Measurements from ENCODE around the gene GNPTAB. TPM values are rescaled to one million over a fixed set of nuclear protein-coding genes. Genes with fewer than 3 reads are reported as not detected.
A peak's percentile ranks its signal among the peaks of the same experiment; 100 is the strongest.
"Not testable (repeated sequence)": the region's sequence is repeated elsewhere in the genome, so short reads cannot be mapped to it uniquely, and the experiment has no call there.

The GNPTAB gene
- 10 to 100 TPM; 34.5 to 39.5 (median 35.2) TPM for polyA plus RNA-seq (ENCODE audit: insufficient read length in 3 of 3)

DNA sequence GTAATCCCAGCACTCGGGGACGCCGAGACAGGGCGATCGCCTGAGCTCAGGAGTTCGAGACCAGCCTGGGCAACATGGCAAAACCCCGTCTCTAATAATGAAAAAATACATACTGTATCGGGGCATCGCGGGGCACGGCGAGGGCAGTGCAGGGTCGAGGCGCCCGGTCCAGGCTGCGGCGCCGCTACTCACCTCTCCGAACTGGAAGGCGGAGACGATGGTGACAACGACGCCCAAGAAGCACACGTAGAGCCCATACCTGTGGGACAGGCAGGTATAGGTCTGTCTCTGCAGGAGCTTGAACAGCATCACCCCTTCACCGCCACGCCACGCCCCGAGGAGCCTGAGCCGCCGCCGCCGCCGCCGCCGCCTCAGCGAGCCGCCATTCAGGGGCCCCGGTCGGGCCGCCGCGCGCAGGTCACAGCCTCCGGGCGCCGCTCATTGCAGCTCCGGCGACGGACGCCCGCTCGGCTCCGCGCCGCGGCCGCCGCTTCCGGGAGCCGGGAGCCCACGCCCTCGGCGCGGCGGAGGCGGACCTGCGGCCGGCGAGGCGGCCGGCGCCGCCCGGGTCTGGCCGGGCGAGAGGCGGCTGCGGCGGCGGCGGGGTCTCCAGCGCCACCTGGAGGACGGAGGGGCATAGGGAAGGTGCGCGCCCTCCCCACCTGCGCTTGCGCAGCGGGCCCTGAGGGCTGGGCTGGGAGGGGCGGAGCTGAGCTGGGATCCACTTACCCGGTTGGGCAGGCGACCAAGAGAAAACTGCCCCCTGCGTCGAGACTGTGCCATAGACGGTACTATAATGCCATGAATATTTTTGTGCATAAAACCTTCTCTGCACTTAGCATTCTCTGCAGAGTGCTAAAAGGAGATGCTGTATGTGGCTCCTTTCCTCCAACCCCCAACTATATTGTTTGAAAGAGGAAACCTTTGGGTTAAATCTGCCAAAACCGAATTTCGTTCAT is at the start of gene GNPTAB:
Gene GNPTAB (minus strand): TSS at position 593 of the 959 bp plus-strand sequence. CDS start 284 bp downstream, at position 309.
- peak; percentile 69 to 78 (median 76) for DNase-seq (ENCODE audit: low read depth in 3 of 3, low spot score in 2 of 3)

GRCh38 chr12:101878243-101878821 is 47.6 kb upstream of the GNPTAB start:
- DNase-seq (ENCODE audit: low read depth in 3 of 3, low spot score in 2 of 3), result no peak

- DNase-seq (ENCODE audit: low read depth in 3 of 3, low spot score in 2 of 3), result no peak
These were observed 47.1 kb upstream of the GNPTAB start for GRCh38 chr12:101877806-101878242.

- peak in 1 of 3 donors; percentile 63 for DNase-seq (ENCODE audit: low read depth in 3 of 3, low spot score in 2 of 3)
These were observed 46.4 kb upstream of the GNPTAB start, which contains the start of gene DRAM1 for GRCh38 chr12:101876861-101877805. Gene DRAM1, plus strand, starts transcription at chr12:101877580. Its CDS starts 210 bp downstream, at chr12:101877790.

DNA sequence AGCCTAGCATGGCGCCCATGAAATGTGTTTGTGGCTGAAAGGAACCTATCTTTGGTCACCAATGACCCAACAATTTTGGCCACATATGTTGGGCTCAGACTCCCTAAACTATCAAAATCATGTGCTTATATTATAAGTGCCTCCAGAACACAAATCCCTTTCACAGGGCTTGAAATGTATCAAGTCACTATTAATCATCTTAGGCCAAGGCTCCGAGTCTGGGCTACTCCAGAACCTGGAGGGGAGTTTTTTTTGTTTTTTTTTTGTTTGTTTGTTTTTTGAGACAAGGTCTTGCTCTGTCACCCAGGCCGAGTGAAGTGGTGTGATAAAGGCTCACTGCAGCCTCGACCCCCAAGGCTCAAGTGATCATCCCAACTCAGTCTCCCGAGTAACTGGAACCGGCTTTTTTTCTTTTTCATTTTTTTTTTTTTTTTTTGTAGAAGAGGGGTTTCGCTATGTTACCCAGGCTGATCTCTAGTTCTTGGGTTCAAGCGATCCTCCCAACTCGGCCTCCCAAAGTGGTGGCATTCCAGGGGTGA is 45.6 kb upstream of the GNPTAB start:
- no peak for DNase-seq (ENCODE audit: low read depth in 3 of 3, low spot score in 2 of 3)

DNA sequence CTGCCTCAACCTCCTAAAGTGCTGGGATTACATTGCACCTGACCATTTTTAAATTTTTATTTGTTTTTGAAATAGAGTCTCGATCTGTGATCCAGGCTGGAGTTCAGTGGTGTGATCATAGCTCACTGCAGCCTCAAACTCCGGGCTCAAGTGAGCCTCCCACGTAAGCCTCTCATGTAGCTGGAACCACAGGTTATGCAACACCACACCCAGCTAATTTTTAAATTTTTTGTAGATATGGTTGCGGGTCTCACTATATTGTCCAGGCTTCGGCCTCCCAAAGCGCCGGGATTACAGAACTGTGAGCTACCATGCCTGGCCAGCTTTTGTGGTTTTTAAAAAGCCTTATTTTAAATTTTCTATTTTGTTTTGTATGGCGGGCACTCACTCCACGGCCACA is 44.4 kb upstream of the GNPTAB start:
- DNase-seq (ENCODE audit: low read depth in 3 of 3, low spot score in 2 of 3), result no peak

GRCh38 chr12:101870925-101871324 is 40.2 kb upstream of the GNPTAB start:
- DNase-seq (ENCODE audit: low read depth in 3 of 3, low spot score in 2 of 3), result no peak

GRCh38 chr12:101867619-101868018 is 36.9 kb upstream of the GNPTAB start:
- DNase-seq (ENCODE audit: low read depth in 3 of 3, low spot score in 2 of 3), result not testable (repeated sequence)

DNA sequence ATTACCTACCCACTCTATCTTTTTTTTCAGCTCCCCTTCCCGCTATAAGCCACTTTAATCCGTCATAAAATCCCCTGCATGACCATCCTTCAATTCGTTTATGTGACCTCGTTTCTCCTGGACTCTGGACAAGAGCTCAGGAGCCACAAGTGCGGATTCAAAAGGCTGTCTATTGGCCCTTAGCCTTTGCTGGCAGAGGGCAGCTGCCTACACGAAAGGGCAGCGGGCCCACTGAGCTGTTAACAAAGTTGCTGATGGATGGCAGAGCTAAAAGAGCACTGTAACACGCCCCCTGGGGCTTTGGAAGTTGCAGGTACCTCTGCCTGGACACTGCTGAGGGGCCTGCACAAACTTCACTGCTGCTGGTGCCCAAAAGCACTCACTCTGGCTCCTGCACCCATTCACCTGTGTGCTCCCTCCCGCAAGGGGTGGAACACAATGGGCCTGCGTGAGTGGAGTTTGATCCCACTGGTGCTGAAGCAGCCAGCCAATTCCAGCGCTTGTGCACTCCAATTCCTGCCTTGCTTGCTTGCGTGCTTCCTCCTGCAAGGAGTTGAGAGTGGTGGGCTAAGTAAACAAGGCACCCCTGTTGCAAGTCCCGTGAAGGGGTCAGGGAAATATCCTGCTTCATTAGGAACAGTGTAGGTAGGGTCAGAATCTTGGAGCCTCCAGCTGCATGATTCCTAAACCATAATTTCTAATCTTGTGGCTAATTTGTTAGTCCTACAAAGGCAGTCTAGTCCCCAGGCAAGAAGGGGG is 36.0 kb upstream of the GNPTAB start:
- no peak for DNase-seq (ENCODE audit: low read depth in 3 of 3, low spot score in 2 of 3)

- DNase-seq (ENCODE audit: low read depth in 3 of 3, low spot score in 2 of 3), result no peak
These were observed 33.2 kb upstream of the GNPTAB start for GRCh38 chr12:101863981-101864380.

- no peak for DNase-seq (ENCODE audit: low read depth in 3 of 3, low spot score in 2 of 3)
These were observed 31.5 kb upstream of the GNPTAB start for GRCh38 chr12:101862245-101862644.

DNA sequence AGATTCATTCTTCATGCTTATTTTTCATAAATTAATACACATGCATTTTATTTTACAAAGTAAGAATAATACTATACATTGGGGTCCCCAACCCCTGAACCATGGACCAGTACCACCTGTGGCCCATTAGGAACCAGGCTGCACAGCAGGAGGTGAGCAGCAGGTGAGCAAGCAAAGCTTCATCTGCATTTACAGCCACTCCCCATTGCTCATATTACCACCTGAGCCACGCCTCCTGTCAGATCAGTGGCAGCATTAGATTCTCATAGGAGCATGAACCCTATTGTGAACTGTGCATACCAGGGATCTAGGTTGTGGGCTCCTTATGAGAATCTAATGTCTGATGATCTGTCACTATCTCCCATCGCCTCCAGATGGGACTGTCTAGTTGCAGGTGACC is 30.9 kb upstream of the GNPTAB start:
- DNase-seq (ENCODE audit: low read depth in 3 of 3, low spot score in 2 of 3), result not testable (repeated sequence)

- no peak for DNase-seq (ENCODE audit: low read depth in 3 of 3, low spot score in 2 of 3)
These were observed 29.2 kb upstream of the GNPTAB start for GRCh38 chr12:101859664-101860607.

DNA sequence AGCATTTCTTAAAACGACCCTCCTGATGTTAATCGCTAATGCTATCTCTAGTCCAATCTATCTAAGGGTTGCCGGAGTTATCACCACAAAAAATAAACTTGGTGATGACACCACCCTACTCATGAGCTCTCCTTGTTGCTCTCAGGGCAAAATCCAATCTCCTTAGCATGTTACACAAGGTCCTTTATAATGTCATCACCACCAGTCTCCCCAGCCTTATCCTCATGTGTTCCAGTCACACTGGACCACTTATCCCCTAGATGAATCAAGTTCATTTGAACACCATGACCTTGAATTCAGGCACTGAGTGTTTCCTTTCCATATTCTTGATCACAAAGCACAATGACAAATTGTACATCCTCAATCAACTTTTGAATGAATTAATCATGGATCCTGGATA is 27.6 kb upstream of the GNPTAB start:
- no peak for DNase-seq (ENCODE audit: low read depth in 3 of 3, low spot score in 2 of 3)

- no peak for DNase-seq (ENCODE audit: low read depth in 3 of 3, low spot score in 2 of 3)
These were observed 26.3 kb upstream of the GNPTAB start for GRCh38 chr12:101857043-101857558.

GRCh38 chr12:101856614-101857013 is 25.9 kb upstream of the GNPTAB start:
- DNase-seq (ENCODE audit: low read depth in 3 of 3, low spot score in 2 of 3), result not testable (repeated sequence)

GRCh38 chr12:101855976-101856375 is 25.2 kb upstream of the GNPTAB start:
- no peak for DNase-seq (ENCODE audit: low read depth in 3 of 3, low spot score in 2 of 3)

GRCh38 chr12:101855364-101855884 is 24.7 kb upstream of the GNPTAB start:
- no peak for DNase-seq (ENCODE audit: low read depth in 3 of 3, low spot score in 2 of 3)
